ENCODE results near the gene HYCC2.
A peak's percentile ranks its signal among the peaks of the same experiment; 100 is the strongest.
"Not testable (repeated sequence)": the region's sequence is repeated elsewhere in the genome, so short reads cannot be mapped to it uniquely, and the experiment has no call there.

The HYCC2 gene

DNA sequence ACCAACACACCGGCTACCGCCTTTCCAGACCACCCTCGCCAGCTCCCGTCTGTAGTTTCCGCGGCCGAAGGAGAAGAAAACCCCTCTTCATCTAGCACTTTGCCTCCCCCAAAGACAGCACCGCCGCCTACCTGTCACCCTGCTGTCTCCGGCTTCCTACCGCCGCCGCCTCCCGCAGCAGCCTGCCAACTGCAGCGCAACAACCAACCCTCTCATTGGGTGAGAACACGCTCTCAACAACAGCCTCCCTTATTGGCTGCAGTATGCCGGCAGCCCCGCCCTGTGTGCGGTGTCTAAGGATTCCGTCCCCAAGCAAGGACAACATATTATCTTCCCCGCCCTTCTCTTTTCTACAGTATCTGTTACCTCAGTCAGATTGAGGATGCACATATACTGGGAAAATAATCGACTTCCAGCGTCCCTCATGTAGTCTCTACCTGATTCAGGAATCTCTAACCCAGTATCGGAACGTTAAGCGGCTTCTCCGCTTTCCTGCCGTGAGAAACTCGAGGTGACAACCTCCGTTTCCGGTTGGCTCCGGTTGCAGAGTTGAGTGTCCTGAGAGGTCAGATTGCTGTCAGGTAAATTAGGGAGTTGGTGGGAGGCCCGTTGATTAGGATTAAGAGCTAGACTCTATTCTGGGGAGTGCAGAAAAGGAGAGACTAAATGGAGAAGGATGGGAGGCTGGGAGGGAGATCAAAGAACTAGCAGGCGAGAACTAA lies at the start of gene HYCC2, which contains the start of gene NDUFB3:
TSS of gene HYCC2 (minus strand) at position 193 of the 722 bp plus-strand sequence. CDS start 47,662 bp downstream, outside the sequence.
TSS of gene NDUFB3 (plus strand) at position 523 of the 722 bp plus-strand sequence. CDS start 6,882 bp downstream, outside the sequence.
- H3K4me2 ChIP-seq = peak within 1 kb of the TSS; percentile 81 to 99 (median 91)
- TF ChIP-seq Cebpa-rat (IDR thresholded peaks at IDR 0.05) = no peak
- no peaks in the 10 kb centered on the region; a peak in 1 of 22 replicates for H3K9me3 ChIP-seq (replicated peaks in 1 of 11)
- H4K20me1 ChIP-seq = peaks cover 5 to 39% (median 19%) of the 10 kb centered on the region in 11 experiments; a peak in 14 of 22 replicates
- peaks cover 0 to 3% (median 0%) of the 10 kb centered on the region in 11 experiments; a peak in 2 of 22 replicates for H3K36me3 ChIP-seq
- H3K4me3 ChIP-seq = peak within 1 kb of the TSS; percentile 70 to 96 (median 90)
- peak within 1 kb of the TSS; percentile 85 to 97 (median 94) for H3K9ac ChIP-seq
- H3K27ac ChIP-seq = peak within 1 kb of the TSS; percentile 85 to 97 (median 94)
- peaks cover 31 to 46% (median 41%) of the 10 kb centered on the region in 10 experiments for H3K4me1 ChIP-seq
- no peaks in the 10 kb centered on the region for H3K27me3 ChIP-seq

DNA sequence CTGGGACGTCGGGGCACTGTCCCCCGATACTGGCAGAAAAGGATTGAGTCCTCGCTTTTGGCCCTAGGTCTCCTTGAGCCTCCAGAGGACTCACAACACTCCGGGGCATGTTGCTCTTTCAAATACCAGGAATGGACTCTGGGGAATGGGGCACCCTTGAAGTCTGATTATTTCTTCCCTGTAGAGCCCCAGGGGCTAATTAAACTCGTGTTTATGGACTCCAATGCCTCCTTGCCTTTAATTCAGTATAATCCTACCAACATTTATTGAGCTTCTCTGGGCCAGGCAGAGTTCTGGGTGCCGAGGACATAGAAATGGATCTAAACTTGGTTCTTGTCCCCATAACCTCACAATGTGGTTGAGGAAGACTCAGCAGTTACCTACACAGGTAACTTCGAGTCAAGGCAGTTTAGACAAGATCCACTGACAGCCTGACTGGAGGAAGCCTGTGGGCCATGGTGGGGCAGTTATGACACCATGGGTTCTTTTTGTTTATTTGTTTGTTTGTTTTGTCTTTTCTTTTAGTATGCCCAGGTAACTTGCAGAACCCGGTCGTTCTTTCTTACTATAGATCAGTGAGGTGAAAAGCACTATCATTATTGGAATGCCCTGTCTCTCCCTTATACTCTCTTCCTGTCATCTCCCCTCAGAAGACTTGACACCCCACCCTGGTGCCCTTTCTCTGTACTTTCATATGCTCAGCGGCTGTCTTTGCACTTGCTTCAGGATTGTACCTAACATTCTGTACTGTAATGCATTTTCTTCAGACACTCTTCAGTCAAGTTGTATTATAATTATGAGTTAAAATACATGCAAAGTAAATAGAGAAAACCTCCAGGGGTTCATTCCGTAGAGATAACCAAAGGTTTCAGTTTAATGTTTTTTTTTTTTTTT lies 47.7 kb upstream of the HYCC2 start:
- Histone ChIP-seq H3K9ac (peak overlapping the region; percentile 92 to 99 (median 98)), H4K20me1 (peaks cover 0 to 40% (median 10%) of the 10 kb centered on the region in 11 experiments; a peak in 9 of 22 replicates), H3K4me3 (peak overlapping the region; percentile 74 to 92 (median 80)), H3K27me3 (no peaks in the 10 kb centered on the region), H3K4me1 (peaks cover 41 to 65% (median 58%) of the 10 kb centered on the region in 10 experiments), H3K36me3 (peaks cover 0 to 26% (median 10%) of the 10 kb centered on the region in 11 experiments; a peak in 14 of 22 replicates), H3K27ac (peak overlapping the region; percentile 96 to 100 (median 99)), H3K9me3 (replicated peaks in 1 of 11) (peaks cover 0 to 3% (median 0%) of the 10 kb centered on the region in 11 experiments; a peak in 1 of 22 replicates), H3K4me2 (peak overlapping the region; percentile 84 to 99 (median 92))
- no peak for TF ChIP-seq Cebpa-rat (IDR thresholded peaks at IDR 0.05)

- peaks cover 41 to 59% (median 53%) of the 10 kb centered on the region in 10 experiments for H3K4me1 ChIP-seq
- H3K27me3 ChIP-seq = no peaks in the 10 kb centered on the region
- peaks cover 0 to 3% (median 0%) of the 10 kb centered on the region in 11 experiments; a peak in 1 of 22 replicates for H3K9me3 ChIP-seq (replicated peaks in 1 of 11)
- H4K20me1 ChIP-seq = peaks cover 0 to 31% (median 6%) of the 10 kb centered on the region in 11 experiments; a peak in 8 of 22 replicates
- peak in 1 of 11 experiments; percentile 60; a peak in 2 of 22 replicates for TF ChIP-seq Cebpa-rat (IDR thresholded peaks at IDR 0.05)
- peak overlapping the region; percentile 84 to 99 (median 92) for H3K4me2 ChIP-seq
- H3K4me3 ChIP-seq = peak overlapping the region; percentile 74 to 92 (median 80)
- H3K9ac ChIP-seq = peak overlapping the region; percentile 92 to 99 (median 98)
- H3K27ac ChIP-seq = peak overlapping the region; percentile 96 to 100 (median 99)
- peaks cover 0 to 18% (median 10%) of the 10 kb centered on the region in 11 experiments; a peak in 13 of 22 replicates for H3K36me3 ChIP-seq
Observed at GRCh38 chr2:201118121-201118960, 46.9 kb upstream of the HYCC2 start.

DNA sequence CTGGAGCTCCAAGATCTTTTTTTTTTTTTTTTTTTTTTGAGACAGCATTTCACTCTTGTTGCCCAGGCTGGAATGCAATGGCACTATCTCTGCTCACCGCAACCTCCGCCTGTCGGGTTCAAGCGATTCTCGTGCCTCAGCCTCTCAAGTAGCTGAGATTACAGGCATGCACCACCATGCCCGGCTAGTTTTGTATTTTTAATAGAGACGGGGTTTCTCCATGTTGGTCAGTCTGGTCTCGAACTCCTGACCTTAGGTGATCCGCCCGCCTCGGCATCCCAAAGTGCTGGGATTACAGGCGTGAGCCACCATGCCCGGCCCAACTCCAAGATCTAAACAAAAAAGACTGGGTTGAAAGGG lies 46.2 kb upstream of the HYCC2 start:
- peaks cover 0 to 25% (median 5%) of the 10 kb centered on the region in 11 experiments; a peak in 8 of 22 replicates for H4K20me1 ChIP-seq
- not testable (repeated sequence) for H3K9me3 ChIP-seq (replicated peaks in 1 of 11); H3K27me3 ChIP-seq
- peak overlapping the region; percentile 92 to 99 (median 98) for H3K9ac ChIP-seq
- H3K4me1 ChIP-seq = peaks cover 41 to 59% (median 48%) of the 10 kb centered on the region in 10 experiments
- peak overlapping the region; percentile 74 to 92 (median 80) for H3K4me3 ChIP-seq
- peak overlapping the region; percentile 96 to 100 (median 99) for H3K27ac ChIP-seq
- peak overlapping the region; percentile 84 to 99 (median 92) for H3K4me2 ChIP-seq
- H3K36me3 ChIP-seq = peaks cover 0 to 11% (median 10%) of the 10 kb centered on the region in 11 experiments; a peak in 10 of 22 replicates

DNA sequence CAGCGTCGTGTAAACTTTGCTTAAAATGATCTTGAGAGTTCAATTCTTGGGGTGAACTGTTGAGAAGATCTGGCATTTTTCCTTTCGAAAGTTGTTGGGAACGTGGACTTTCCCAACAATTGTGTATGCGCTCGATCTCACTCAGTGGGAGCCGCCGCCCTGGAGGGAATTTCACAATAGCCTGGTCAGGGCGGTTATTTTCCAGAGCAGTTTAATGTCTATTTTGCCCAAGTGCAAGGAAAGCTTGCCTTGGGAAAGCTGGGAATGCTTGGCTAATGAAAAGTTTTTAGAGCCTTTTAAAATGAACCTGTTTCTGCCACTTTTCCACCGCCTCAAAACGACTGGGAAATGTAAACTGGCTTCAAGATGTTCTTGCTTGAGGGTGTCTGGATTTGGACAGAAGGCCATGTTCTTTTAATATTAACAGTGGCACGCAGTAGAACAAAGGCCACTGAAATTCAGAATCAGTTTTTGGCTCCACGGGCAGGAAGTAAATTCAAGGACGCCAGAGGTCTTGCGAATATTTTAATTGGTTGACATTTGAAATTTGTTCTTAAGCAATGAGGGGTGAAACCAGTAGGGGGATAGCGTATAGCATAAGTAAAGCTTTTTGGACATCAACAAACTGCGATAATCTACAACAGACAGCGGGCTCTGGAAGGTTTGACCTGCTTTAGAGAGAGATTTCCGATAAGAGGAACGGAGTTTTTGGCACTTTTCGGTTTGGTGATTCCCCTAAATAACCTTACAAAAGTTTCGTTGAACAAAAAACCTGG lies 45.7 kb upstream of the HYCC2 start:
- H3K4me3 ChIP-seq = peak overlapping the region; percentile 74 to 92 (median 80)
- peak in 10 of 11 experiments; percentile 18 to 64 (median 52); a peak in 13 of 22 replicates for TF ChIP-seq Cebpa-rat (IDR thresholded peaks at IDR 0.05)
- no peaks in the 10 kb centered on the region for H3K27me3 ChIP-seq
- peak overlapping the region; percentile 92 to 99 (median 98) for H3K9ac ChIP-seq
- H3K4me1 ChIP-seq = peaks cover 41 to 59% (median 47%) of the 10 kb centered on the region in 10 experiments
- peaks cover 0 to 7% (median 4%) of the 10 kb centered on the region in 11 experiments; a peak in 9 of 22 replicates for H3K36me3 ChIP-seq
- H3K27ac ChIP-seq = peak overlapping the region; percentile 96 to 100 (median 99)
- H3K4me2 ChIP-seq = peak overlapping the region; percentile 84 to 99 (median 92)
- H3K9me3 ChIP-seq (replicated peaks in 1 of 11) = peaks cover 0 to 3% (median 0%) of the 10 kb centered on the region in 11 experiments; a peak in 1 of 22 replicates
- H4K20me1 ChIP-seq = peaks cover 0 to 19% (median 0%) of the 10 kb centered on the region in 11 experiments; a peak in 7 of 22 replicates

DNA sequence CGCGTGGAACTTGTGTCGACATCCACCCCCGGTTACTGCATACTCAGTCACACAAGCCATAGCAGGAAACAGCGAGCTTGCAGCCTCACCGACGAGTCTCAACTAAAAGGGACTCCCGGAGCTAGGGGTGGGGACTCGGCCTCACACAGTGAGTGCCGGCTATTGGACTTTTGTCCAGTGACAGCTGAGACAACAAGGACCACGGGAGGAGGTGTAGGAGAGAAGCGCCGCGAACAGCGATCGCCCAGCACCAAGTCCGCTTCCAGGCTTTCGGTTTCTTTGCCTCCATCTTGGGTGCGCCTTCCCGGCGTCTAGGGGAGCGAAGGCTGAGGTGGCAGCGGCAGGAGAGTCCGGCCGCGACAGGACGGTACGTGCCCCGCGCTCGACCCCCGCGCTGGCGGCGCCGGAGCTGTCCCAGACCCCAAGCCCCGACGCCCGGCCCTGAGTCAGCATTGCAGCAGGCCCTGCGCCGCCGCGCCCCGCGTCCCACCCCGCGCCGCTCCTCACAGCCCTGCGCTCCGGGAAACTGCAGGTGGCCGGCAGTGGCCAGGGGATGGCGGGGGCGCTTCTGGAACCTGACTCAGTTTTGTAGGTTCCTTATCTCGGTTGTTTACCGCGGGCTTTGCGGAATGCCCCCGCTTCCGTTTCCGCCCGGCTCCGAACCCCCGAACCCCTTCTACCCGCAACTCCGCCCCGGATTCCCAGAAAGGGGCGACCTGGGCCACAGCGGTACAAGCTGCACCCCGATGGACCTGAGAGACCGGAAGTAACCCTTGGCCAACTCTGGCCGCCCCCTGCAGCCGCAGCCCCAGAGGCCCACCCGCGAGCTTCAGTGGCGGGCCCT lies 44.9 kb upstream of the HYCC2 start, which contains the start of gene CFLAR:
TSS of gene CFLAR (plus strand) at position 50 of the 844 bp plus-strand sequence. CDS start 13,702 bp downstream, outside the sequence.
- Histone ChIP-seq H3K9me3 (replicated peaks in 1 of 11) (peaks cover 0 to 3% (median 0%) of the 10 kb centered on the region in 11 experiments; a peak in 1 of 22 replicates), H3K9ac (peak within 1 kb of the TSS; percentile 92 to 99 (median 98)), H3K4me3 (peak within 1 kb of the TSS; percentile 74 to 92 (median 80)), H3K36me3 (no peaks in the 10 kb centered on the region; a peak in 1 of 22 replicates), H3K27me3 (no peaks in the 10 kb centered on the region), H3K4me1 (peaks cover 35 to 55% (median 40%) of the 10 kb centered on the region in 10 experiments), H3K4me2 (peak within 1 kb of the TSS; percentile 84 to 99 (median 92)), H3K27ac (peak within 1 kb of the TSS; percentile 96 to 100 (median 99)), H4K20me1 (peaks cover 0 to 12% (median 0%) of the 10 kb centered on the region in 11 experiments; a peak in 6 of 22 replicates)
- peak in 3 of 11 experiments; percentile 6 to 39 (median 8); a peak in 5 of 22 replicates for TF ChIP-seq Cebpa-rat (IDR thresholded peaks at IDR 0.05)
